H1 (cell line): Measurements from ENCODE around the gene LYZ. TPM values are rescaled to one million over a fixed set of nuclear protein-coding genes. Genes with fewer than 3 reads are reported as not detected.

Experiments
- polyA plus RNA-seq, 7 experiments: library from polyadenylated mRNA; depleted of rRNA in 3 of 7; stranded (reverse) in 5 of 7; unstranded in 2 of 7; fragments of >200 nt in 5 of 7; fragments of 200-250 nt in 2 of 7; gene quantifications; 1 replicate in 5 of 7; 2 replicates in 1 of 7; 4 replicates in 1 of 7; pipeline versions ENCODE4 v1.2.1 to v1.2.3, GENCODE V29; 2011 to 2013; ENCODE audit warnings: missing spikeins in 2 of 7, mixed read lengths in 2 of 7
- small RNA-seq: library from polyadenylated mRNA; stranded (forward); fragments of <200 nt; extraction: miRNeasy Mini kit (QIAGEN cat#:217004); gene quantifications from one replicate; pipeline ENCODE3, GENCODE V24; 2013; ENCODE audit not compliant: insufficient read depth
- total RNA-seq: library from RNA; stranded (reverse); fragmentation: NEBNext Ultra II Directional; extraction: Animal tissue kit (Norgen Biotek cat#: 25700); gene quantifications from 2 replicates; pipeline ENCODE4 v1.2.1, GENCODE V29; 2021

LYZ gene
- total and polyA plus RNA-seq, 2 of the 8 experiments (the other 6 are each of a cell fraction or from before 2014, with no cell fraction given), result not detected

Small RNA genes within 50 kb of the gene (small RNA-seq; reads per million reads assigned to genes)
- gene RN7SL804P, result not detected

Other genes with a start within 250 kb of the LYZ start
- 156 and 167 TPM in 2 replicates for gene CPSF6, start 108.8 kb upstream of the LYZ start, total RNA-seq
- 92.7 and 98.7 TPM in 2 replicates for gene CPSF6, start 108.8 kb upstream of the LYZ start, polyA plus RNA-seq (2011; rRNA removed)
- 32.4 and 32.5 TPM in 2 replicates for gene YEATS4, start 11.4 kb downstream of the LYZ start, total RNA-seq
- 25.7 and 35.7 TPM in 2 replicates for gene YEATS4, start 11.4 kb downstream of the LYZ start, polyA plus RNA-seq (2011; rRNA removed)
- 27.8 and 35.8 TPM in 2 replicates for gene FRS2, start 122.0 kb downstream of the LYZ start, total RNA-seq
- gene FRS2, start 122.0 kb downstream of the LYZ start, polyA plus RNA-seq (2011; rRNA removed), result 5.4 and 10.3 TPM in 2 replicates
- gene CCT2, start 237.1 kb downstream of the LYZ start, total RNA-seq, result 409 and 419 TPM in 2 replicates
- gene CCT2, start 237.1 kb downstream of the LYZ start, polyA plus RNA-seq (2011; rRNA removed), result 153 and 244 TPM in 2 replicates